Peyer's patch (tissue), 4 donors: ENCODE results near the gene VAV3.

Experiments used
- POLR2A ChIP-seq, 2 donors: fragments of 450-650 bp; IDR thresholded peaks; one replicate each; pipeline ENCODE4 v1.5.1; 2017; ENCODE audit warnings: antibody characterized with exemption in 2 of 2, mild to moderate bottlenecking in 2 of 2, moderate library complexity in 2 of 2
- TF ChIP-seq, protein P1 (sequence below), 6 experiments: fragments of 450-650 bp in 4 of 6; fragments of 200-600 bp in 2 of 6; sonication (generic) in 1 of 6; IDR thresholded peaks; one replicate each; pipeline ENCODE4 v1.5.1; 2017 to 2019; ENCODE audit warnings: antibody characterized with exemption in 6 of 6, mild to moderate bottlenecking in 3 of 6, moderate library complexity in 1 of 6

DNA sequence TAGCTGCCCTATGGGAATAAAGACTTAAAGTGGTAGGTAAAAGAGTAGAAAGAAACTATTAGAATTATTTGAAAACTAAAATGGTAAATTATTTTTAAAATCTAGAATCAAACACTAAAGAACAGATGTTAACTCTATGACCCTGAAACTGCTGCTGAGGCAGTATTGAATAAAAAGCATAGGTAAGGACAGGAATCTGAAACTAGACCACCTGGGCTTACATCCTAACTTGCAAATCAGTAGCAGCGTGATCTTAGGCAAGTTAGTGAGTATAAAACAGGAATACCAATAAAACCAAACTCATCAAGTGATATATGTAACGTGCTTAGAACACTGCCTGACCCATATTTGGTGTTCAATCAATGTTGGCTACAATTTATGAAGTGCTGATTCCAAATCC lies 257.9 kb downstream of the VAV3 start:
- TF ChIP-seq, protein P1, sequence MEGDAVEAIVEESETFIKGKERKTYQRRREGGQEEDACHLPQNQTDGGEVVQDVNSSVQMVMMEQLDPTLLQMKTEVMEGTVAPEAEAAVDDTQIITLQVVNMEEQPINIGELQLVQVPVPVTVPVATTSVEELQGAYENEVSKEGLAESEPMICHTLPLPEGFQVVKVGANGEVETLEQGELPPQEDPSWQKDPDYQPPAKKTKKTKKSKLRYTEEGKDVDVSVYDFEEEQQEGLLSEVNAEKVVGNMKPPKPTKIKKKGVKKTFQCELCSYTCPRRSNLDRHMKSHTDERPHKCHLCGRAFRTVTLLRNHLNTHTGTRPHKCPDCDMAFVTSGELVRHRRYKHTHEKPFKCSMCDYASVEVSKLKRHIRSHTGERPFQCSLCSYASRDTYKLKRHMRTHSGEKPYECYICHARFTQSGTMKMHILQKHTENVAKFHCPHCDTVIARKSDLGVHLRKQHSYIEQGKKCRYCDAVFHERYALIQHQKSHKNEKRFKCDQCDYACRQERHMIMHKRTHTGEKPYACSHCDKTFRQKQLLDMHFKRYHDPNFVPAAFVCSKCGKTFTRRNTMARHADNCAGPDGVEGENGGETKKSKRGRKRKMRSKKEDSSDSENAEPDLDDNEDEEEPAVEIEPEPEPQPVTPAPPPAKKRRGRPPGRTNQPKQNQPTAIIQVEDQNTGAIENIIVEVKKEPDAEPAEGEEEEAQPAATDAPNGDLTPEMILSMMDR (IDR thresholded peaks at IDR 0.05), result no peak
- TF ChIP-seq POLR2A (IDR thresholded peaks at IDR 0.05), result no peak
